Lower leg skin (tissue), 3 donors: ENCODE measurements around the gene FLT1.

Experiments used
- CTCF ChIP-seq, 3 donors: fragments of 450-650 bp; IDR thresholded peaks; one replicate each; pipeline ENCODE4 v1.5.1; 2016; ENCODE audit warnings: antibody characterized with exemption in 3 of 3, mild to moderate bottlenecking in 3 of 3, moderate library complexity in 2 of 3
- POLR2A ChIP-seq, 2 donors: fragments of 450-650 bp; IDR thresholded peaks; one replicate each; pipeline ENCODE4 v1.6.1; 2016 to 2017; ENCODE audit warnings: antibody characterized with exemption in 2 of 2, mild to moderate bottlenecking in 1 of 2, moderate library complexity in 1 of 2

GRCh38 chr13:28493740-28494503, 1.0 kb downstream of the FLT1 start:
- TF ChIP-seq CTCF (IDR thresholded peaks at IDR 0.05) (no peak), POLR2A (IDR thresholded peaks at IDR 0.05) (no peak)
